Astrocyte (in vitro differentiated cells and primary cell): ENCODE measurements around the gene REXO1.

Experiments
- CTCF ChIP-seq: IDR thresholded peaks from 2 replicates; pipeline ENCODE4 v1.5.1; 2011; ENCODE audit warnings: low read depth, mild to moderate bottlenecking, inconsistent platforms, low read length, moderate library complexity; ENCODE audit not compliant: insufficient read depth
- EZH2 ChIP-seq: IDR thresholded peaks from 2 replicates; pipeline ENCODE4 v1.6.1; 2012; ENCODE audit warnings: mild to moderate bottlenecking, low read length, inconsistent platforms; ENCODE audit not compliant: insufficient read depth

- TF ChIP-seq CTCF: no peak
- TF ChIP-seq EZH2: no peak
These were observed 41.6 kb upstream of the REXO1 start for GRCh38 chr19:1889907-1890306.
